Stimulated activated CD8-positive, alpha-beta memory T cell treated with anti-CD3 and anti-CD28 coated beads, Interleukin-15, amount 100 ng/mL, for 1 hour (primary cell): ENCODE measurements around the gene TGFBI.

ENCODE experiments used
- DNase-seq: peaks from one replicate; pipeline ENCODE4 v3.0.0-alpha.2; 2020; ENCODE audit warnings: low read depth

The TGFBI gene

GRCh38 chr5:136004436-136004835, 24.4 kb upstream of the TGFBI start:
- DNase-seq: no peak

- no peak for DNase-seq
These were observed 23.3 kb upstream of the TGFBI start for GRCh38 chr5:136005476-136005875.

- no peak for DNase-seq
These were observed 22.6 kb upstream of the TGFBI start for GRCh38 chr5:136006164-136006563.

- no peak for DNase-seq
These were observed 22.0 kb upstream of the TGFBI start for GRCh38 chr5:136006761-136007251.

DNA sequence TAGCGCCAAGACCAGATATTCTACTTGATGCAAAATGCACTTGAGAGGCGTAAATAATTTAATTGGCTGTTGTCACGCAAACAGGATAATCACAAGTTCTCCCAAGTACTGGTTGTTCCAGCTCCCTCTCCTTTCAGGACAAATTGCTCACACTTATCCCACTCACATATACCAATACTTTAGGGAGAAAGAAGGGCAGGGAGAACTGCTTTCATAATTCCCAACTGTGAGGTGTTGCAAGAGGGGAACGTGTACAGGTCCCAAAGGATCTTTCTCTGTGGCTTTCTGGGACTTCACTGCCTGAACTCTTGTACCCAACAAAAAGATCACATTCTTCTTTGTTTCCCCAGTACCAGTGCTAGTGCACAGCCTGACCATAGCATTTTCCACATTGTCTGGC, 21.5 kb upstream of the TGFBI start:
- DNase-seq: no peak

DNA sequence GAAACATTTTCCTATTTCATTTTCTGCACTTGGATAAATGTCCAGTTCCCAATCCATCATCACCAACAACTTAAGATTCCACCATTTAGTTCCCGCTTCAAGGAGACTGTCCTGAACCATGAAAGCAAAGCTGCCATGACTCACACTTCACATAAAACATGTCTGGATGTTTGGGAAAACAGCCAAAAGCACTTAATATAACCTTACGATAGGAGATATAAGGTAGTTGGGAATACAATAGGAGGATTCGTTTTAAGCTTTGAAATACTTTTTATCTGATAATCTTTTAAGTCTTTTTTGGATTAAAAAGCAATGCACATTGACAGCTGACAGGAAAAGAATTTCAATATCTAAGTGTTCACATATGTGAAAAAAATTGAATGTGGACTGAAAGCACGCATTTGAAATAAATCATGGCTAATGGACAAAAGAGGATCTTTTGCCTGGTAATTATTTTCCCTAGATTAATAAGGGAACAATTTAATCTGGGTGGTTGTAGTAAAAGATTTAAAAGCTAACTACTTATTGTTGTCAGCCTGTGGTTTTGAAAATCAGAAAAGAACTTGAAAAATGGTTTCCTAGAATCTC, 17.3 kb upstream of the TGFBI start:
- no peak for DNase-seq

- DNase-seq: no peak
These were observed 16.6 kb upstream of the TGFBI start for GRCh38 chr5:136012041-136012804.

GRCh38 chr5:136013559-136013958, 15.2 kb upstream of the TGFBI start:
- no peak for DNase-seq

GRCh38 chr5:136014049-136015002, 14.5 kb upstream of the TGFBI start:
- DNase-seq: no peak

GRCh38 chr5:136015003-136015375, 13.8 kb upstream of the TGFBI start:
- no peak for DNase-seq

GRCh38 chr5:136015966-136016650, 12.7 kb upstream of the TGFBI start:
- no peak for DNase-seq

- no peak for DNase-seq
These were observed 11.8 kb upstream of the TGFBI start for GRCh38 chr5:136016945-136017530.

DNA sequence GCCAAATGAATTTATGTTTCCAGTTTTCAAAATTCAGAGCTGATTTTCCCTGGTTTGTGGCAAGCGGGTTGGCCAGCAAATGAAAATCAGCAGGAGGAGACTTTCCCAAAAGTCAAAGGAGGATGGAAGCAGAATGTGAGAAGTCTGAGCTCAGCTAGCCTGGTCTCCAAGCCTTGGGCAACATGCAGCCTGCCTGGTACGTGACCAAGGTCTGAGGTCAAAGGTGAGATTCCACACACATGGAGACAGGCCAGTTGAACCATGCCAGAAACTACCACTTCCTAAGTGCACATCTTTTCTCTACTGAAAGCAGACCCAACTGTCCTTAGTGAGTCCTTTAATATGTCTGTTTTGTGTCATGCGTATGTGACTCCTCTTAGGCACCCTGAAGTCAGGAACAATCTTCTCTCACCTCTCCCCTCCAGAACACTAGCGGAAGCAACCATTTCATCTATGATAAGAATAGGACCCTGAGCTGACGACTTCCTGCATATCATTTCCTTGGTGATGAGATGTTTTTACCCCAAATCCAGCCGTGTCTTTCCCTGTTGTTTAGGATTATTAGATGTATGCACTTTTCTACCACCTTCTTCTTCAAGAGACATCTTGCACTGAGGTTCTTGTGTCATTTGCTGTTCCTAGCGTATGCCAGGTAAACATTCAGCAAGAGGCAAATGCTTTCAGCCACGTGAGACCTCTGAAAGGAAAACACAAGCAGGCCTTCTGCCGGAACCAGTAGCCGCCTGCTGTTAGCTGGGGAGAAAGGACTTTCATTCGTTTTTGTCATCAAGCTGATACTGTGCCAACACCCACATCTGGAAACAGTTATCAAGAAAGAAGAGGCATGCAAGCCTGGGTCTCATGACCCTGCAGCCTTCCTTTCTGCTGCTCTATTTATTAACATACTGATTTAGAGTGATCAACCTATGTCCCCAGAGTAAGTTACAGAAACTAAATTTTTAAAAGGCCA, 9.7 kb upstream of the TGFBI start:
- no peak for DNase-seq

DNA sequence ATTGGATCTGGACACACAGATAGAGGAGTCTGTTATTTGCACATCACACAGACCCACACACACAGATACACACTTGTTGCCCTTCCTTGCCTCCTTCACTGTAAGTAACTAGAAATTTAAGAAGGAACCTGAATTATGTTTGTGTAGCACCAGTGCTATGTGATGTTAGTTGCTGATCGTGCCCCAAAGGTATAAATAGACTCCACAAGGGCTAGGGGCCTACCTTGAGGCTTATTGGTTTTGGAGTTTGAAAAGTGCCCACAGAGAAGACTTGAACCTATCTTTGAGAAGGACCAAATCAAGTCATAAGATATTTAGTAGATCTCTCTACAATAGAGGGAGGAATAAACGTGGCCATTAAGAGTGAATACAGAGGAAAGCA, 8.8 kb upstream of the TGFBI start:
- no peak for DNase-seq

GRCh38 chr5:136020383-136021015, 8.3 kb upstream of the TGFBI start:
- no peak for DNase-seq

GRCh38 chr5:136021016-136021405, 7.8 kb upstream of the TGFBI start:
- no peak for DNase-seq

DNA sequence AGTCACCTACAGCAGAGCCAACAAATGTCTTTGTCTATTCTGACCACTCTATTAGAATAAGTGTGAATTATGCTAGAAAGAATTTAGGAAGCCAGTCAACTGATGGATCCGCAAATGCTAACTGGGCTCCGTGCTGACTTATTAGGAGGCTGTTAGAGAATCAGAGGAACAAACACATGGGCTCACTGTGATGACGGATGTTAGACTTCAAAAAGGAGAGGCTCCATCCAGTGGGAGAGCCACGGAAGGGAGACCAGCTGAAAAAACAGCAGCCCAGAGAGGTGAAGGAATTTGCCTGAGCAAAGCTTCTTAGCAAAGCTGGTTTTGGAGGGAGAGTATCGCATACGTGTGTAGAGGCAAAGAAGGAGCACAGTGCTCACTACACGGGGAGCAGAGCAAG, 5.8 kb upstream of the TGFBI start:
- DNase-seq: no peak

GRCh38 chr5:136023958-136024541, 4.7 kb upstream of the TGFBI start:
- DNase-seq: no peak

GRCh38 chr5:136025900-136026299, 2.9 kb upstream of the TGFBI start:
- DNase-seq: no peak

- no peak for DNase-seq
These were observed 2.2 kb upstream of the TGFBI start for GRCh38 chr5:136026636-136027035.
